Lung (tissue), 12 donors: ENCODE results near the gene HECTD1. TPM values are rescaled to one million over a fixed set of nuclear protein-coding genes. Genes with fewer than 3 reads are reported as not detected.

Experiments
- ATAC-seq: fragments of 200-7000 bp; cut with Tn5 transposase; one replicate; pipeline ENCODE4 v1.9.1; 2020; ENCODE audit warnings: moderate number of reproducible peaks; ENCODE audit not compliant: insufficient read depth, low FRiP score
- DNase-seq, 3 donors: peaks; one replicate each; pipeline ENCODE4 v3.0.0-alpha.2; 2013 to 2017
- H3K27ac ChIP-seq, 2 donors: one replicate each; pipeline ENCODE4 v1.5.1; 2013; ENCODE audit warnings: mild to moderate bottlenecking in 2 of 2, moderate library complexity in 2 of 2, control low read depth in 1 of 2, inconsistent platforms in 1 of 2, low read depth in 1 of 2, low read length in 1 of 2
- H3K27me3 ChIP-seq, 3 donors: one replicate each; pipeline ENCODE4 v1.5.1; 2013; ENCODE audit warnings: low read length in 2 of 3; ENCODE audit not compliant: control insufficient read depth in 3 of 3, insufficient read depth in 3 of 3
- H3K36me3 ChIP-seq, 4 donors: one replicate each; pipeline ENCODE4 v1.5.1; 2013; ENCODE audit warnings: low read length in 4 of 4, mild to moderate bottlenecking in 1 of 4, moderate library complexity in 1 of 4; ENCODE audit not compliant: control insufficient read depth in 4 of 4, insufficient read depth in 4 of 4
- H3K4me1 ChIP-seq, 5 donors: one replicate each; pipeline ENCODE4 v1.5.1; 2013; ENCODE audit warnings: low read length in 5 of 5, mild to moderate bottlenecking in 2 of 5, moderate library complexity in 1 of 5; ENCODE audit not compliant: control insufficient read depth in 5 of 5, insufficient read depth in 5 of 5
- H3K4me3 ChIP-seq: one replicate; pipeline ENCODE4 v1.5.1; 2013; ENCODE audit warnings: mild to moderate bottlenecking, control low read depth, moderate library complexity
- H3K9ac ChIP-seq, 2 donors: one replicate each; pipeline ENCODE4 v1.5.1; 2013; ENCODE audit warnings: low read length in 2 of 2, control low read depth in 1 of 2; ENCODE audit not compliant: insufficient read depth in 1 of 2
- H3K9me3 ChIP-seq, 4 donors: one replicate each; pipeline ENCODE4 v1.5.1; 2013; ENCODE audit warnings: low read length in 3 of 4, mild to moderate bottlenecking in 1 of 4, moderate library complexity in 1 of 4; ENCODE audit not compliant: control insufficient read depth in 4 of 4, insufficient read depth in 3 of 4
- CTCF ChIP-seq: IDR thresholded peaks from 2 replicates; pipeline ENCODE4 v1.5.1; 2012; ENCODE audit warnings: mild to moderate bottlenecking; ENCODE audit errors: control extremely low read depth, extremely low read depth
- WGBS, 2 donors: extraction: QIAGEN DNeasy Blood & Tissue Kit; methylation state at CpG; one replicate each; pipeline ENCODE4 v1.1.7; 2013; 5-methylcytosine and 5-hydroxymethylcytosine counted together
- polyA plus RNA-seq, 2 donors: library from polyadenylated mRNA; stranded (reverse); fragments of 200-250 nt; gene quantifications; one replicate each; pipeline ENCODE4 v1.2.1, GENCODE V29; 2013
- total RNA-seq, 2 donors: library from RNA; depleted of rRNA in 1 of 2; stranded (reverse); fragments of >200 nt in 1 of 2; gene quantifications; one replicate each; pipeline ENCODE4 v1.2.1, GENCODE V29; 2014 to 2021
- donor health status: control.
- donor health status: control.
- donor health status: Bipolar disorder and iron deficiency.
- donor health status: healthy.
- donor health status: DM: yes; HTN: yes; CAD: no.

The HECTD1 gene
- total and polyA plus RNA-seq, 4 donors: 44.8 to 399 (median 97.9) TPM

DNA sequence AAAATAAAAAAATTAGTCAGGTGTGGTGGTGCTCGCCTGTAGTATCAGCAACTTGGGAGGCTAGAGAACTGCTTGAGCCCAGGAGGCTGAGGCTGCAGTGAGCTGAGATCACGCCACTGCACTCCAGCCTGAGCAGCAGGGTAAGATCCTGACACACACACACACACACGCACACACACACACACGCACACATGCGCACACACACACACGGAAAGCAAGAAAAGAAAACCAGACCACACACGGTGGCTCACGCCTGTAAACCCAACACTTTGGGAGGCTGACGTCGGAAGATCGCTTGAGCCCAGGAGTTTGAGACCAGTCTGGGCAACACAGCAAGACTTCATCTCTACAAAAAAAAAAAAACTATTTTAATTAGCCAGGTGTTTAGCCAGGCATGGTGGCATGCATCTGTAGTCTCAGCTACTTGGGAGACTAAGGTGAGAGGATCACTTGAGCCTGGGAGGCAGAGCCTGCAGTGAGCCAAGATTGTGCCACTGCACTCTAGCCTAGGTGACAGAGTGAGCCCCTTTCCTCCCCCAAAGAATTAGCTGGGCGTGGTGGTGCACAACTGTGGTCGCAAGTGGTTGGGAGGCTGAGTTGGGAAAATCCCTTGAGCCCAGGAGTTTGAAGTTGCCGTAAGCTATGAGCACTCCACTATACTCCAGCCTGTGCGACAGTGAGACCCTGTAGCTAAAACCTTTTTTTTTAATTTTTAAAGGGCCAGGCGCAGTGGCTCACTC, 44.5 kb downstream of the HECTD1 start:
- H3K36me3 ChIP-seq: peaks cover 18 to 50% (median 22%) of the 10 kb centered on the region in 4 donors
- no peak overlapping the region for H3K4me3 ChIP-seq
- no peaks in the 10 kb centered on the region for H3K27me3 ChIP-seq
- ATAC-seq: no peak
- no peaks in the 10 kb centered on the region for H3K9me3 ChIP-seq
- no peak for TF ChIP-seq CTCF
- no peak for DNase-seq
- peaks cover 0 to 9% (median 3%) of the 10 kb centered on the region in 5 donors for H3K4me1 ChIP-seq
- 88 to 92% methylated on average over 16 of the region's 16 CpGs for WGBS, 2 donors
- no peak overlapping the region for H3K9ac ChIP-seq
- peak overlapping the region in 1 of 2 donors; percentile 64 for H3K27ac ChIP-seq

DNA sequence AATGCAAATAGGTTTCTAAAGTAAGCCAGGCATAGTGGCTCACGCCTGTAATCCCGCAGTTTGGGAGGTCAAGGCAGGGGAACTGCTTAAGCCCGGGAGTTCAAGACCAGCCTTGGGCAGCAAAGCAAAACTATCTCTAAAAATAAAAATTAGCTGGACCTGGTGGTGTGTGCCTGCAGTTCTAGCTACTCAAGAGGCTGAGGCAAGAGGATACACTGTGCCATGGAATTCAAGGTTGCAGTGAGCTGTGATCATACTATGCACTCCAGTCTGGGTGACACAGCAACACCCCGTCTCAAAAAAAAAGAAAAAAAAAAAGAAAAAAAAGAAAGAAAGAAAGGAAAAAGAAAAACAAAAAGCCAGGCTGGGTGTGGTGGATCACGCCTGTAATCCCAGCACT, 46.3 kb downstream of the HECTD1 start:
- ATAC-seq (no peak), DNase-seq (no peak)
- no peak overlapping the region for H3K9ac ChIP-seq
- no peak for TF ChIP-seq CTCF
- no peaks in the 10 kb centered on the region for H3K9me3 ChIP-seq
- no peak overlapping the region for H3K4me3 ChIP-seq
- H3K4me1 ChIP-seq: peaks cover 0 to 9% (median 3%) of the 10 kb centered on the region in 5 donors
- H3K27me3 ChIP-seq: no peaks in the 10 kb centered on the region
- no peak overlapping the region for H3K27ac ChIP-seq
- H3K36me3 ChIP-seq: peaks cover 9 to 40% (median 16%) of the 10 kb centered on the region in 4 donors
- 83 to 87% methylated on average over 5 of the region's 5 CpGs for WGBS, 2 donors

DNA sequence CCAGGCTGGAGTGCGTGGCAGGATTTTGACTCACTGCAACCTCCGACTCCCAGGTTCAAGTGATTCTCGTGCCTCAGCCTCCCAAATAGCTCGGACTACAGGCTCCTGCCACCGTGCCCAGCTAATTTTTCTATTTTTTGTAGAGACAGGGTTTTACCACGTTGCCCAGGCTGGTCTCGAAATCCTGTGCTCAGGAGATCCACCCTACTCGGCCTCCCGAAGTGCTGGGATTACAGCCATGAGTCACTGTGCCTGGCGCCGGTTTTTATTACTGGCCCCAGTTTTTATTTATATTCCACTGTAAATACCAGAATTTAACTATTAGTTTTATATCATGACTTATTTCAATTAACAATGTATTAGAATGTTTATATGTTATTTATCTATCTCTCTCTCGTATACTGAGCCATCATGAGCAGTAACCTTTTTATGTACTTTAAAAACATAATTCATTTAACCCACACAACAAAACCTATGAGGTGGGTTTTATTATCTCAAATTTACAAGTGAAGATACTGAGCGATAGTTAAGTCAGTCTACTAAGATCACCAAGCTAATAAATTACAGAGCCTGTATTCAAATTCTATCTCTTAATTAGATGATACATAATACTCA, 47.8 kb downstream of the HECTD1 start:
- Histone ChIP-seq H3K27me3 (no peaks in the 10 kb centered on the region), H3K36me3 (peaks cover 14 to 38% (median 18%) of the 10 kb centered on the region in 4 donors), H3K9me3 (no peaks in the 10 kb centered on the region), H3K4me1 (peaks cover 0 to 9% (median 0%) of the 10 kb centered on the region in 5 donors), H3K9ac (no peak overlapping the region), H3K27ac (no peak overlapping the region), H3K4me3 (no peak overlapping the region)
- WGBS, 2 donors: 84 to 87% methylated on average over 13 of the region's 13 CpGs
- ATAC-seq (no peak), DNase-seq (no peak)
- TF ChIP-seq CTCF: no peak
